A549 (cell line): Measurements from ENCODE around the gene PSMD14.

Experiments used
- CHD4 ChIP-seq: fragments of 200-600 bp; sonication (generic); IDR thresholded peaks from 2 replicates; pipeline ENCODE4 v1.6.1; 2016; ENCODE audit warnings: antibody characterized with exemption, mild to moderate bottlenecking, borderline replicate concordance
- EP300 ChIP-seq, 2 experiments: fragments of >200 bp; sonication (Bioruptor Twin); formaldehyde crosslinking; IDR thresholded peaks; 2 replicates in 1 of 2; 3 replicates in 1 of 2; pipeline ENCODE4 v1.6.1; 2016 to 2017
- GATA3 ChIP-seq: IDR thresholded peaks from 2 replicates; pipeline ENCODE4 v1.6.1; 2012; ENCODE audit warnings: borderline replicate concordance
- KDM1A ChIP-seq: fragments of 200-600 bp; sonication (generic); IDR thresholded peaks from 2 replicates; pipeline ENCODE4 v1.6.1; 2016; ENCODE audit warnings: low read depth, mild to moderate bottlenecking
- MAZ ChIP-seq: fragments of 150-350 bp; IDR thresholded peaks from 2 replicates; pipeline ENCODE4 v1.6.1; 2014; ENCODE audit warnings: antibody characterized with exemption, low read depth, low read length, borderline replicate concordance
- POLR2AphosphoS2 ChIP-seq: conservative IDR thresholded peaks from 2 replicates; pipeline ENCODE4 v1.6.1; 2012; ENCODE audit warnings: low read length, improper control_type of control experiment, inconsistent platforms
- RAD21 ChIP-seq, 2 experiments: fragments of >200 bp in 1 of 2; sonication (Bioruptor Twin) in 1 of 2; formaldehyde crosslinking in 1 of 2; IDR thresholded peaks in 1 of 2; conservative IDR thresholded peaks in 1 of 2; 2 replicates in 1 of 2; 3 replicates in 1 of 2; pipeline ENCODE4 v1.6.1; 2012 to 2018; ENCODE audit warnings: inconsistent platforms in 1 of 2
- ZNF302 ChIP-seq: fragments of 250-450 bp; sonication (Bioruptor Pico); IDR thresholded peaks from 2 replicates; pipeline ENCODE4 v1.9.0; 2021; ENCODE audit warnings: inconsistent platforms, mild to moderate bottlenecking, moderate library complexity
- TF ChIP-seq, protein P1 (sequence below): fragments of >200 bp; sonication (Bioruptor Twin); formaldehyde crosslinking; IDR thresholded peaks from 3 replicates; pipeline ENCODE4 v1.5.1; 2016
- TF ChIP-seq, protein P2 (sequence below): fragments of 450-650 bp; IDR thresholded peaks from 2 replicates; pipeline ENCODE4 v1.6.1; 2014; ENCODE audit warnings: antibody characterized with exemption
- TF ChIP-seq, protein P3 (sequence below): fragments of 200-600 bp; sonication (generic); IDR thresholded peaks from 2 replicates; pipeline ENCODE4 v1.6.1; 2016; ENCODE audit warnings: antibody characterized with exemption, mild to moderate bottlenecking, moderate library complexity
- TF ChIP-seq, protein P4 (sequence below): fragments of 250-450 bp; sonication (Bioruptor Pico); IDR thresholded peaks from 2 replicates; pipeline ENCODE4 v1.5.0; 2021; ENCODE audit warnings: mild to moderate bottlenecking, moderate library complexity, borderline replicate concordance

DNA sequence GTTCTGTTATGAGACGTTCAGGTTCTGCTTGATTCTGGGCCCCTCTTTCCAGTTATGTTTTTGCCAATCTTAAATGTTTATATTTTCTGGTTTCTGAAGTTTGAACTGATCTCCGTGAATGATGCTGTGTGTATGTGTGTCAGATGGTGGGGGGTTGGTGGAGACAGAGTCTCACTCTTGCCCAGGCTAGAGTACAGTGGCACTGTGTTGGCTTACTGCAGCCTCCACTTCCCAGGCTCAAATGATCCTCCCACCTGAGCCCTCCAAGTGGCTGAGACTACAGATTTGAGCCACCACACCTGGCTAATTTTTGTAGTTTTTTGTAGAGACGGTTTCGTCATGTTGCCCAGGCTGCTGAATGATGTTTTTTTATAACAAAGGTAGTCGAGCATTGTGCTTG, 45.9 kb downstream of the PSMD14 start:
- TF ChIP-seq RAD21 (conservative IDR thresholded peaks at IDR 0.05 in 1 of 2, IDR thresholded peaks at IDR 0.05 in 1 of 2) (no peak), KDM1A (no peak), EP300 (IDR thresholded peaks at IDR 0.05) (no peak), POLR2AphosphoS2 (no peak), MAZ (no peak), GATA3 (no peak), CHD4 (no peak), ZNF302 (CRISPR knock-in tag) (no peak)
- TF ChIP-seq, protein P1, sequence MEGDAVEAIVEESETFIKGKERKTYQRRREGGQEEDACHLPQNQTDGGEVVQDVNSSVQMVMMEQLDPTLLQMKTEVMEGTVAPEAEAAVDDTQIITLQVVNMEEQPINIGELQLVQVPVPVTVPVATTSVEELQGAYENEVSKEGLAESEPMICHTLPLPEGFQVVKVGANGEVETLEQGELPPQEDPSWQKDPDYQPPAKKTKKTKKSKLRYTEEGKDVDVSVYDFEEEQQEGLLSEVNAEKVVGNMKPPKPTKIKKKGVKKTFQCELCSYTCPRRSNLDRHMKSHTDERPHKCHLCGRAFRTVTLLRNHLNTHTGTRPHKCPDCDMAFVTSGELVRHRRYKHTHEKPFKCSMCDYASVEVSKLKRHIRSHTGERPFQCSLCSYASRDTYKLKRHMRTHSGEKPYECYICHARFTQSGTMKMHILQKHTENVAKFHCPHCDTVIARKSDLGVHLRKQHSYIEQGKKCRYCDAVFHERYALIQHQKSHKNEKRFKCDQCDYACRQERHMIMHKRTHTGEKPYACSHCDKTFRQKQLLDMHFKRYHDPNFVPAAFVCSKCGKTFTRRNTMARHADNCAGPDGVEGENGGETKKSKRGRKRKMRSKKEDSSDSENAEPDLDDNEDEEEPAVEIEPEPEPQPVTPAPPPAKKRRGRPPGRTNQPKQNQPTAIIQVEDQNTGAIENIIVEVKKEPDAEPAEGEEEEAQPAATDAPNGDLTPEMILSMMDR, result no peak
- TF ChIP-seq, protein P2, sequence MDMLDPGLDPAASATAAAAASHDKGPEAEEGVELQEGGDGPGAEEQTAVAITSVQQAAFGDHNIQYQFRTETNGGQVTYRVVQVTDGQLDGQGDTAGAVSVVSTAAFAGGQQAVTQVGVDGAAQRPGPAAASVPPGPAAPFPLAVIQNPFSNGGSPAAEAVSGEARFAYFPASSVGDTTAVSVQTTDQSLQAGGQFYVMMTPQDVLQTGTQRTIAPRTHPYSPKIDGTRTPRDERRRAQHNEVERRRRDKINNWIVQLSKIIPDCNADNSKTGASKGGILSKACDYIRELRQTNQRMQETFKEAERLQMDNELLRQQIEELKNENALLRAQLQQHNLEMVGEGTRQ, result no peak
- TF ChIP-seq, protein P3, sequence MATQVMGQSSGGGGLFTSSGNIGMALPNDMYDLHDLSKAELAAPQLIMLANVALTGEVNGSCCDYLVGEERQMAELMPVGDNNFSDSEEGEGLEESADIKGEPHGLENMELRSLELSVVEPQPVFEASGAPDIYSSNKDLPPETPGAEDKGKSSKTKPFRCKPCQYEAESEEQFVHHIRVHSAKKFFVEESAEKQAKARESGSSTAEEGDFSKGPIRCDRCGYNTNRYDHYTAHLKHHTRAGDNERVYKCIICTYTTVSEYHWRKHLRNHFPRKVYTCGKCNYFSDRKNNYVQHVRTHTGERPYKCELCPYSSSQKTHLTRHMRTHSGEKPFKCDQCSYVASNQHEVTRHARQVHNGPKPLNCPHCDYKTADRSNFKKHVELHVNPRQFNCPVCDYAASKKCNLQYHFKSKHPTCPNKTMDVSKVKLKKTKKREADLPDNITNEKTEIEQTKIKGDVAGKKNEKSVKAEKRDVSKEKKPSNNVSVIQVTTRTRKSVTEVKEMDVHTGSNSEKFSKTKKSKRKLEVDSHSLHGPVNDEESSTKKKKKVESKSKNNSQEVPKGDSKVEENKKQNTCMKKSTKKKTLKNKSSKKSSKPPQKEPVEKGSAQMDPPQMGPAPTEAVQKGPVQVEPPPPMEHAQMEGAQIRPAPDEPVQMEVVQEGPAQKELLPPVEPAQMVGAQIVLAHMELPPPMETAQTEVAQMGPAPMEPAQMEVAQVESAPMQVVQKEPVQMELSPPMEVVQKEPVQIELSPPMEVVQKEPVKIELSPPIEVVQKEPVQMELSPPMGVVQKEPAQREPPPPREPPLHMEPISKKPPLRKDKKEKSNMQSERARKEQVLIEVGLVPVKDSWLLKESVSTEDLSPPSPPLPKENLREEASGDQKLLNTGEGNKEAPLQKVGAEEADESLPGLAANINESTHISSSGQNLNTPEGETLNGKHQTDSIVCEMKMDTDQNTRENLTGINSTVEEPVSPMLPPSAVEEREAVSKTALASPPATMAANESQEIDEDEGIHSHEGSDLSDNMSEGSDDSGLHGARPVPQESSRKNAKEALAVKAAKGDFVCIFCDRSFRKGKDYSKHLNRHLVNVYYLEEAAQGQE, result no peak
- TF ChIP-seq, protein P4, sequence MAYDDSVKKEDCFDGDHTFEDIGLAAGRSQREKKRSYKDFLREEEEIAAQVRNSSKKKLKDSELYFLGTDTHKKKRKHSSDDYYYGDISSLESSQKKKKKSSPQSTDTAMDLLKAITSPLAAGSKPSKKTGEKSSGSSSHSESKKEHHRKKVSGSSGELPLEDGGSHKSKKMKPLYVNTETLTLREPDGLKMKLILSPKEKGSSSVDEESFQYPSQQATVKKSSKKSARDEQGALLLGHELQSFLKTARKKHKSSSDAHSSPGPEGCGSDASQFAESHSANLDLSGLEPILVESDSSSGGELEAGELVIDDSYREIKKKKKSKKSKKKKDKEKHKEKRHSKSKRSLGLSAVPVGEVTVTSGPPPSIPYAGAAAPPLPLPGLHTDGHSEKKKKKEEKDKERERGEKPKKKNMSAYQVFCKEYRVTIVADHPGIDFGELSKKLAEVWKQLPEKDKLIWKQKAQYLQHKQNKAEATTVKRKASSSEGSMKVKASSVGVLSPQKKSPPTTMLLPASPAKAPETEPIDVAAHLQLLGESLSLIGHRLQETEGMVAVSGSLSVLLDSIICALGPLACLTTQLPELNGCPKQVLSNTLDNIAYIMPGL, result no peak
